ENCODE results near the gene CCBE1. TPM values are rescaled to one million over a fixed set of nuclear protein-coding genes. Genes with fewer than 3 reads are reported as not detected.

The CCBE1 gene
- total and polyA plus RNA-seq, 9 of the 15 experiments (the other 6 are each of a cell fraction or from before 2014, with no cell fraction given) = 0.20 TPM; not detected in 8

DNA sequence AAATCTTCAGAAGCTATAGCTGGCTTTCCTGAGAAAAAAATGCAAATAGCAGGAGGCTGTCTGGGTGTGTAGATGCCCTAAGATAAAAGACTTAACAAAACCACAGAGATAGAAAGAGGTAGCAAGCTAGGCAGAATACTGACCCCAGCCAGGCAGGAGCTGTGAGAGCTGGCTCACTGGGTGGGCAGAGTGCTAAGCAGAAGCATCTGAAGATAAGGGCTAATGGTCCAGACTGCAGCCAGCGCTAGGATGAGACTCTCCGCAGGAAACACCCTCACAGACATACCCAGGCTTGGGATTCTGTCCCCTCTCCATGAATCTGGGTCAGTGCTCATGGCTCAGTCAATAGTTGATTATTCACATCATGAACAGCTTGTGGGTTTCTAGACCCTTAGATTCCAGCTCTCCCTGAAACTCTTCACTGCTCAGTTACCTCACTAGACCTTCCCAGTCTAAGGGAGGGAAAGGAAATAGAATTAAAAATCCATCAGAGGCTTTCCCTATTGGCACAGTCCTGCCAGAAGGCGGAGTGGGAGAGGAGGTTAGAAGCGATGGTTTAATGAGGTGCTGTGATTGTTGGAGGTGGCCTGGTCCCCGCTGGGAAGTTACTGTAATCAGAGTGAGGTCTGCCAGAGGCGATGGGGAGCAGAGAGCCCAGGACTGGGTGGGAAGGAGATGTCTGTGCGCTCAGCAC, 21.4 kb upstream of the CCBE1 start:
- WGBS (ENCODE audit: insufficient coverage, low coverage, missing lambda C conversion rate) = 0% methylated on average over 7 of the region's 7 CpGs
- Histone ChIP-seq H3K79me2 (ENCODE audit: control insufficient read depth, insufficient read depth, low read length) (no peaks in the 10 kb centered on the region), H3K4me1 (replicated peaks in 1 of 2; ENCODE audit: control insufficient read depth in 2 of 2, insufficient read depth in 2 of 2, low read length in 2 of 2) (no peaks in the 10 kb centered on the region), H3K27me3 (ENCODE audit: control insufficient read depth in 2 of 2, insufficient read depth in 2 of 2, low read length in 2 of 2) (peaks cover 0 to 6% of the 10 kb centered on the region in 2 experiments; a peak in 2 of 5 replicates), H3K36me3 (ENCODE audit: control insufficient read depth, insufficient read depth, low read length) (no peaks in the 10 kb centered on the region), H2AFZ (ENCODE audit: low read depth, low read length) (no peak overlapping the region), H3K9ac (ENCODE audit: insufficient read depth in 1 of 2, low read depth in 2 of 2, low read length in 2 of 2) (no peak overlapping the region), H4K20me1 (replicated peaks; ENCODE audit: control insufficient read depth, insufficient read depth, low read length) (no peaks in the 10 kb centered on the region), H3K27ac (ENCODE audit: extremely low read depth, low read depth, low read length) (no peak overlapping the region), H3K9me3 (replicated peaks; ENCODE audit: control insufficient read depth, insufficient read depth, low read depth, low read length) (no peaks in the 10 kb centered on the region), H3K4me2 (ENCODE audit: insufficient read depth, low read length) (no peak overlapping the region), H3K4me3 (no peak overlapping the region), H3K9me1 (ENCODE audit: control insufficient read depth, insufficient read depth, low read length) (no peaks in the 10 kb centered on the region)
- ChIA-PET CTCF (ENCODE audit: low intra/inter-chr PET ratio) (no interaction called here), POLR2A (no interaction called here)
- BruUV-seq (replicated peaks) = no TSS peak
- FAIRE-seq (no peak), DNase-seq (ENCODE audit: extremely low read depth in 1 of 4, low spot score in 3 of 4) (no peak), ATAC-seq (no peak)
- TF ChIP-seq MAFK (IDR thresholded peaks at IDR 0.05; ENCODE audit: low read length) = no peak
- no peak for TF ChIP-seq ZNF184 (CRISPR knock-in tag; IDR thresholded peaks at IDR 0.05)
- no peak for TF ChIP-seq BACH1 (tag; IDR thresholded peaks at IDR 0.05)
- TF ChIP-seq, protein P1, sequence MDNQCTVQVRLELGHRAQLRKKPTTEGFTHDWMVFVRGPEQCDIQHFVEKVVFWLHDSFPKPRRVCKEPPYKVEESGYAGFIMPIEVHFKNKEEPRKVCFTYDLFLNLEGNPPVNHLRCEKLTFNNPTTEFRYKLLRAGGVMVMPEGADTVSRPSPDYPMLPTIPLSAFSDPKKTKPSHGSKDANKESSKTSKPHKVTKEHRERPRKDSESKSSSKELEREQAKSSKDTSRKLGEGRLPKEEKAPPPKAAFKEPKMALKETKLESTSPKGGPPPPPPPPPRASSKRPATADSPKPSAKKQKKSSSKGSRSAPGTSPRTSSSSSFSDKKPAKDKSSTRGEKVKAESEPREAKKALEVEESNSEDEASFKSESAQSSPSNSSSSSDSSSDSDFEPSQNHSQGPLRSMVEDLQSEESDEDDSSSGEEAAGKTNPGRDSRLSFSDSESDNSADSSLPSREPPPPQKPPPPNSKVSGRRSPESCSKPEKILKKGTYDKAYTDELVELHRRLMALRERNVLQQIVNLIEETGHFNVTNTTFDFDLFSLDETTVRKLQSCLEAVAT (IDR thresholded peaks at IDR 0.05) = no peak
- TF ChIP-seq, protein P2, sequence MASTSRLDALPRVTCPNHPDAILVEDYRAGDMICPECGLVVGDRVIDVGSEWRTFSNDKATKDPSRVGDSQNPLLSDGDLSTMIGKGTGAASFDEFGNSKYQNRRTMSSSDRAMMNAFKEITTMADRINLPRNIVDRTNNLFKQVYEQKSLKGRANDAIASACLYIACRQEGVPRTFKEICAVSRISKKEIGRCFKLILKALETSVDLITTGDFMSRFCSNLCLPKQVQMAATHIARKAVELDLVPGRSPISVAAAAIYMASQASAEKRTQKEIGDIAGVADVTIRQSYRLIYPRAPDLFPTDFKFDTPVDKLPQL (IDR thresholded peaks at IDR 0.05; ENCODE audit: extremely low read depth, insufficient read length) = no peak
- TF ChIP-seq, protein P3, sequence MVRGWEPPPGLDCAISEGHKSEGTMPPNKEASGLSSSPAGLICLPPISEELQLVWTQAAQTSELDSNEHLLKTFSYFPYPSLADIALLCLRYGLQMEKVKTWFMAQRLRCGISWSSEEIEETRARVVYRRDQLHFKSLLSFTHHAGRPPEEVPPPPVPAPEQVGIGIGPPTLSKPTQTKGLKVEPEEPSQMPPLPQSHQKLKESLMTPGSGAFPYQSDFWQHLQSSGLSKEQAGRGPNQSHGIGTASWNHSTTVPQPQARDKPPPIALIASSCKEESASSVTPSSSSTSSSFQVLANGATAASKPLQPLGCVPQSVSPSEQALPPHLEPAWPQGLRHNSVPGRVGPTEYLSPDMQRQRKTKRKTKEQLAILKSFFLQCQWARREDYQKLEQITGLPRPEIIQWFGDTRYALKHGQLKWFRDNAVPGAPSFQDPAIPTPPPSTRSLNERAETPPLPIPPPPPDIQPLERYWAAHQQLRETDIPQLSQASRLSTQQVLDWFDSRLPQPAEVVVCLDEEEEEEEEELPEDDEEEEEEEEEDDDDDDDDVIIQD (CRISPR knock-in tag; IDR thresholded peaks at IDR 0.05) = no peak
- no peak for TF ChIP-seq PHTF2 (CRISPR knock-in tag; IDR thresholded peaks at IDR 0.05)
- in situ Hi-C loops (cut with MboI) (no loop called here), intact Hi-C loops (cut with micrococcal nuclease) (no loop called here)
